A673 (cell line): ENCODE measurements around the gene EHHADH. TPM values are rescaled to one million over a fixed set of nuclear protein-coding genes. Genes with fewer than 3 reads are reported as not detected.
A peak's percentile ranks its signal among the peaks of the same experiment; 100 is the strongest.

ENCODE experiments used
- BruUV-seq: library from RNA; stranded (reverse); fragments of 400-500 nt; replicated peaks from 2 replicates; lab custom pipeline; 2021; lab: Mats Ljungman, UMichigan
- CTCF ChIA-PET: fragments of 300-600 bp; sonication (Branson Sonifier 250); formaldehyde crosslinking; loops from one replicate; lab custom pipeline; 2022; ENCODE audit warnings: antibody characterized with exemption; lab: Charles Lee
- POLR2A ChIA-PET: fragments of 300-600 bp; sonication (Branson Sonifier 250); formaldehyde crosslinking; loops from one replicate; lab custom pipeline; 2022; ENCODE audit warnings: antibody characterized with exemption; ENCODE audit not compliant: low non-redundant PET; lab: Charles Lee
- DNase-seq: peaks from one replicate; pipeline ENCODE4 v3.0.0-alpha.2; 2015; ENCODE audit warnings: low spot score
- H3K27ac ChIP-seq: fragments of 200-600 bp; sonication (generic); 2 replicates; pipeline ENCODE4 v1.5.1; 2016; ENCODE audit warnings: mixed run types, low read depth, mild to moderate bottlenecking, mixed read lengths, antibody characterized with exemption, low read length; ENCODE audit not compliant: poor library complexity, severe bottlenecking
- H3K27me3 ChIP-seq: fragments of 200-600 bp; sonication (generic); replicated peaks from 2 replicates; pipeline ENCODE4 v1.6.1; 2017; ENCODE audit warnings: mixed run types, low read depth, mild to moderate bottlenecking, mixed read lengths, antibody characterized with exemption, low read length; ENCODE audit not compliant: insufficient read depth, poor library complexity
- H3K36me3 ChIP-seq: fragments of 200-600 bp; sonication (generic); 2 replicates; pipeline ENCODE4 v1.6.1; 2016; ENCODE audit warnings: mixed run types, mild to moderate bottlenecking, mixed read lengths, antibody characterized with exemption, low read length; ENCODE audit not compliant: insufficient read depth, poor library complexity, severe bottlenecking
- H3K4me1 ChIP-seq: fragments of 200-600 bp; sonication (generic); 2 replicates; pipeline ENCODE4 v1.6.1; 2017; ENCODE audit warnings: mixed run types, mild to moderate bottlenecking, mixed read lengths, antibody characterized with exemption, low read length; ENCODE audit not compliant: insufficient read depth, poor library complexity, severe bottlenecking
- H3K4me3 ChIP-seq: fragments of 200-600 bp; sonication (generic); 2 replicates; pipeline ENCODE4 v1.5.1; 2016; ENCODE audit warnings: low read depth, mixed run types, mild to moderate bottlenecking, mixed read lengths, low read length; ENCODE audit not compliant: poor library complexity, severe bottlenecking
- H3K9me3 ChIP-seq: fragments of 200-600 bp; sonication (generic); 2 replicates; pipeline ENCODE4 v1.6.1; 2016; ENCODE audit warnings: mixed run types, low read depth, mild to moderate bottlenecking, mixed read lengths, antibody characterized with exemption, low read length; ENCODE audit not compliant: poor library complexity, severe bottlenecking
- CTCF ChIP-seq: fragments of 300-800, 200-600 bp; sonication (generic); conservative IDR thresholded peaks from 2 replicates; pipeline ENCODE4 v1.5.1; 2017; ENCODE audit warnings: low read depth, mild to moderate bottlenecking, antibody characterized with exemption, low read length, moderate library complexity, mixed read lengths
- EZH2 ChIP-seq: fragments of 200-600 bp; sonication (generic); IDR thresholded peaks from 2 replicates; pipeline ENCODE4 v1.6.1; 2017; ENCODE audit warnings: borderline replicate concordance, low read depth, mild to moderate bottlenecking, mixed read lengths, antibody characterized with exemption, low read length; ENCODE audit not compliant: poor library complexity, severe bottlenecking
- intact Hi-C: fragments of 100-400 bp; cut with micrococcal nuclease; formaldehyde crosslinking; loops from one replicate; pipeline ENCODE4 v1.10.0; 2022; ENCODE audit not compliant: unreplicated experiment
- total RNA-seq: library from RNA; stranded (reverse); gene quantifications from 2 replicates; pipeline ENCODE4 v1.2.3, GENCODE V29; 2021

The EHHADH gene
- total RNA-seq, 1 experiment from 2014 or later, result 3.9 TPM

GRCh38 chr3:185188816-185189215, 65.0 kb downstream of the EHHADH start:
- Histone ChIP-seq H3K4me1 (no peaks in the 10 kb centered on the region), H3K4me3 (no peak overlapping the region), H3K9me3 (no peaks in the 10 kb centered on the region), H3K27ac (no peak overlapping the region), H3K27me3 (no peaks in the 10 kb centered on the region), H3K36me3 (no peaks in the 10 kb centered on the region)
- intact Hi-C loops, result no loop called here
- ChIA-PET CTCF (no interaction called here), POLR2A (no interaction called here)
- TF ChIP-seq EZH2, result no peak
- no peak for TF ChIP-seq CTCF
- DNase-seq, result no peak
- no TSS peak for BruUV-seq

- Histone ChIP-seq H3K9me3 (no peaks in the 10 kb centered on the region), H3K36me3 (no peaks in the 10 kb centered on the region), H3K27me3 (no peaks in the 10 kb centered on the region), H3K4me1 (no peaks in the 10 kb centered on the region), H3K4me3 (no peak overlapping the region), H3K27ac (no peak overlapping the region)
- POLR2A ChIA-PET, result no interaction called here
- no TSS peak for BruUV-seq
- intact Hi-C loops, result no loop called here
- CTCF ChIA-PET, result no interaction called here
- no peak for TF ChIP-seq CTCF
- no peak for TF ChIP-seq EZH2
- DNase-seq, result no peak
Observed at GRCh38 chr3:185187391-185187790, 66.5 kb downstream of the EHHADH start.

- POLR2A ChIA-PET, result interaction anchor here (0.6 kb wide), 1 partner anchor 87 kb away, joined by 3 read pairs; no protein-coding TSS in a partner anchor
- intact Hi-C loops, result loop anchor here (2.0 kb wide), 1 partner anchor 302 kb away; no protein-coding TSS in a partner anchor
- no peaks in the 10 kb centered on the region for H3K27me3 ChIP-seq
- H3K4me3 ChIP-seq, result no peak overlapping the region
- H3K27ac ChIP-seq, result no peak overlapping the region
- no TSS peak for BruUV-seq
- DNase-seq, result peak; percentile 63
- H3K9me3 ChIP-seq, result no peaks in the 10 kb centered on the region
- no peaks in the 10 kb centered on the region for H3K36me3 ChIP-seq
- H3K4me1 ChIP-seq, result no peaks in the 10 kb centered on the region
- TF ChIP-seq EZH2 (no peak), CTCF (peak; percentile 87)
- CTCF ChIA-PET, result interaction anchor here (0.6 kb wide), 1 partner anchor 302 kb away, joined by 8 read pairs; no protein-coding TSS in a partner anchor
Observed at GRCh38 chr3:185176750-185177359, 77.0 kb downstream of the EHHADH start.
